Activated CD4-positive, alpha-beta memory T cell treated with anti-CD3 and anti-CD28 coated beads for 36 hours (primary cell): ENCODE results near the gene HSPG2. TPM values are rescaled to one million over a fixed set of nuclear protein-coding genes. Genes with fewer than 3 reads are reported as not detected.

Source experiments
- CTCF ChIA-PET: fragments of 350-600 bp; sonication (Branson Sonifier 250); formaldehyde crosslinking; loops from one replicate; lab custom pipeline; 2021; ENCODE audit warnings: antibody characterized with exemption, inconsistent platforms; lab: Charles Lee
- POLR2A ChIA-PET: fragments of 350-600 bp; sonication (Branson Sonifier 250); formaldehyde crosslinking; loops from one replicate; lab custom pipeline; 2021; ENCODE audit warnings: antibody characterized with exemption; lab: Charles Lee
- DNase-seq: peaks from one replicate; pipeline ENCODE4 v3.0.0-alpha.2; 2020
- H3K27ac Mint-ChIP-seq: one replicate; pipeline ENCODE4 v1.8.0; 2021; ENCODE audit warnings: mixed read lengths
- H3K27me3 Mint-ChIP-seq: one replicate; pipeline ENCODE4 v1.8.0; 2021; ENCODE audit warnings: mixed read lengths
- H3K36me3 Mint-ChIP-seq: one replicate; pipeline ENCODE4 v1.8.0; 2021; ENCODE audit warnings: mixed read lengths
- H3K4me1 Mint-ChIP-seq: one replicate; pipeline ENCODE4 v1.8.0; 2021; ENCODE audit warnings: low read depth, mixed read lengths
- H3K4me3 Mint-ChIP-seq: one replicate; pipeline ENCODE4 v1.8.0; 2021; ENCODE audit warnings: mild to moderate bottlenecking, mixed read lengths
- H3K9me3 Mint-ChIP-seq: one replicate; pipeline ENCODE4 v1.8.0; 2021; ENCODE audit warnings: mixed read lengths
- intact Hi-C: fragments of 100-400 bp; cut with micrococcal nuclease; formaldehyde crosslinking; loops from one replicate; pipeline ENCODE4 v1.15.1; 2023
- total RNA-seq, 2 experiments: library from RNA; stranded (reverse); gene quantifications; one replicate each; pipeline ENCODE4 v1.2.3, GENCODE V29; 2021

The HSPG2 gene
- total RNA-seq, 2 experiments from 2014 or later: 2.8 to 3.7 TPM

GRCh38 chr1:21885236-21886037 is 51.7 kb downstream of the HSPG2 start:
- no peaks in the 10 kb centered on the region for H3K27me3 Mint-ChIP-seq
- H3K9me3 Mint-ChIP-seq: no peaks in the 10 kb centered on the region
- DNase-seq: no peak
- no peaks in the 10 kb centered on the region for H3K4me1 Mint-ChIP-seq
- POLR2A ChIA-PET: no interaction called here
- H3K4me3 Mint-ChIP-seq: no peak overlapping the region
- CTCF ChIA-PET: no interaction called here
- intact Hi-C loops: no loop called here
- no peak overlapping the region for H3K27ac Mint-ChIP-seq
- no peaks in the 10 kb centered on the region for H3K36me3 Mint-ChIP-seq

GRCh38 chr1:21884456-21885235 is 52.5 kb downstream of the HSPG2 start:
- H3K9me3 Mint-ChIP-seq: no peaks in the 10 kb centered on the region
- POLR2A ChIA-PET: no interaction called here
- DNase-seq: no peak
- no peak overlapping the region for H3K27ac Mint-ChIP-seq
- no peaks in the 10 kb centered on the region for H3K4me1 Mint-ChIP-seq
- H3K27me3 Mint-ChIP-seq: no peaks in the 10 kb centered on the region
- no peak overlapping the region for H3K4me3 Mint-ChIP-seq
- CTCF ChIA-PET: no interaction called here
- intact Hi-C loops: no loop called here
- no peaks in the 10 kb centered on the region for H3K36me3 Mint-ChIP-seq

- Mint-ChIP-seq H3K4me3 (no peak overlapping the region), H3K36me3 (no peaks in the 10 kb centered on the region), H3K27ac (no peak overlapping the region), H3K27me3 (no peaks in the 10 kb centered on the region), H3K4me1 (no peaks in the 10 kb centered on the region), H3K9me3 (no peaks in the 10 kb centered on the region)
- intact Hi-C loops: no loop called here
- DNase-seq: no peak
- ChIA-PET POLR2A (no interaction called here), CTCF (no interaction called here)
Measured at GRCh38 chr1:21882721-21883415, 54.2 kb downstream of the HSPG2 start.

GRCh38 chr1:21881250-21881649 is 55.9 kb downstream of the HSPG2 start:
- ChIA-PET CTCF (interaction anchor here (0.7 kb wide), 1 partner anchor 62 kb away, joined by 4 read pairs; no protein-coding TSS in a partner anchor), POLR2A (no interaction called here)
- H3K27ac Mint-ChIP-seq: no peak overlapping the region
- H3K36me3 Mint-ChIP-seq: no peaks in the 10 kb centered on the region
- no peaks in the 10 kb centered on the region for H3K4me1 Mint-ChIP-seq
- no peaks in the 10 kb centered on the region for H3K27me3 Mint-ChIP-seq
- H3K9me3 Mint-ChIP-seq: no peaks in the 10 kb centered on the region
- no peak overlapping the region for H3K4me3 Mint-ChIP-seq
- intact Hi-C loops: no loop called here
- DNase-seq: no peak

- Mint-ChIP-seq H3K36me3 (no peaks in the 10 kb centered on the region), H3K27me3 (no peaks in the 10 kb centered on the region), H3K27ac (no peak overlapping the region), H3K9me3 (no peaks in the 10 kb centered on the region), H3K4me1 (no peaks in the 10 kb centered on the region), H3K4me3 (no peak overlapping the region)
- POLR2A ChIA-PET: no interaction called here
- intact Hi-C loops: no loop called here
- no peak for DNase-seq
- CTCF ChIA-PET: interaction anchor here (0.7 kb wide), 1 partner anchor 62 kb away, joined by 4 read pairs; no protein-coding TSS in a partner anchor
Measured at GRCh38 chr1:21880619-21880970, 56.5 kb downstream of the HSPG2 start.

GRCh38 chr1:21879928-21880618 is 57.0 kb downstream of the HSPG2 start:
- Mint-ChIP-seq H3K4me3 (no peak overlapping the region), H3K27me3 (no peaks in the 10 kb centered on the region), H3K27ac (no peak overlapping the region), H3K4me1 (no peaks in the 10 kb centered on the region), H3K36me3 (no peaks in the 10 kb centered on the region), H3K9me3 (no peaks in the 10 kb centered on the region)
- intact Hi-C loops: no loop called here
- CTCF ChIA-PET: no interaction called here
- POLR2A ChIA-PET: no interaction called here
- DNase-seq: no peak

GRCh38 chr1:21878840-21879478 is 58.2 kb downstream of the HSPG2 start:
- H3K9me3 Mint-ChIP-seq: no peaks in the 10 kb centered on the region
- intact Hi-C loops: no loop called here
- CTCF ChIA-PET: no interaction called here
- H3K36me3 Mint-ChIP-seq: no peaks in the 10 kb centered on the region
- POLR2A ChIA-PET: no interaction called here
- H3K4me1 Mint-ChIP-seq: no peaks in the 10 kb centered on the region
- no peak overlapping the region for H3K27ac Mint-ChIP-seq
- no peak overlapping the region for H3K4me3 Mint-ChIP-seq
- no peak for DNase-seq
- no peaks in the 10 kb centered on the region for H3K27me3 Mint-ChIP-seq

GRCh38 chr1:21878009-21878773 is 58.9 kb downstream of the HSPG2 start:
- no peak for DNase-seq
- no peaks in the 10 kb centered on the region for H3K27me3 Mint-ChIP-seq
- CTCF ChIA-PET: no interaction called here
- H3K9me3 Mint-ChIP-seq: no peaks in the 10 kb centered on the region
- POLR2A ChIA-PET: no interaction called here
- H3K36me3 Mint-ChIP-seq: no peaks in the 10 kb centered on the region
- H3K4me3 Mint-ChIP-seq: no peak overlapping the region
- intact Hi-C loops: no loop called here
- H3K27ac Mint-ChIP-seq: no peak overlapping the region
- no peaks in the 10 kb centered on the region for H3K4me1 Mint-ChIP-seq

GRCh38 chr1:21876267-21876666 is 60.8 kb downstream of the HSPG2 start:
- Mint-ChIP-seq H3K27me3 (no peaks in the 10 kb centered on the region), H3K36me3 (no peaks in the 10 kb centered on the region), H3K4me3 (no peak overlapping the region), H3K9me3 (no peaks in the 10 kb centered on the region), H3K4me1 (no peaks in the 10 kb centered on the region), H3K27ac (no peak overlapping the region)
- CTCF ChIA-PET: no interaction called here
- POLR2A ChIA-PET: no interaction called here
- no peak for DNase-seq
- intact Hi-C loops: no loop called here

- Mint-ChIP-seq H3K4me1 (no peaks in the 10 kb centered on the region), H3K4me3 (no peak overlapping the region), H3K27me3 (no peaks in the 10 kb centered on the region), H3K9me3 (no peaks in the 10 kb centered on the region), H3K27ac (no peak overlapping the region), H3K36me3 (no peaks in the 10 kb centered on the region)
- CTCF ChIA-PET: no interaction called here
- no peak for DNase-seq
- intact Hi-C loops: no loop called here
- POLR2A ChIA-PET: no interaction called here
Measured at GRCh38 chr1:21875621-21876063, 61.5 kb downstream of the HSPG2 start.
